D721Med (cell line): ENCODE measurements around the gene FUT8.

Source experiments
- DNase-seq: peaks from one replicate; pipeline ENCODE4 v3.0.0; 2011; ENCODE audit warnings: low spot score; ENCODE audit not compliant: insufficient read length
- FAIRE-seq: peaks from 2 replicates; lab custom pipeline; 2011; peaks lifted over from hg19 to GRCh38; lab: Jason Lieb, UNC
- CTCF ChIP-seq: IDR thresholded peaks from 2 replicates; pipeline ENCODE4 v1.5.1; 2012; ENCODE audit warnings: mild to moderate bottlenecking, control low read depth; ENCODE audit not compliant: insufficient read depth; ENCODE audit errors: missing control alignments

FUT8 gene

GRCh38 chr14:65486863-65487262, 74.3 kb downstream of the FUT8 start:
- TF ChIP-seq CTCF: no peak
- no peak for FAIRE-seq

GRCh38 chr14:65487783-65488494, 75.4 kb downstream of the FUT8 start:
- DNase-seq: no peak
- FAIRE-seq: no peak
- no peak for TF ChIP-seq CTCF

More at GRCh38 chr14:65486863-65487262, 74.3 kb downstream of the FUT8 start:
- no peak for DNase-seq

GRCh38 chr14:65491274-65491673, 78.7 kb downstream of the FUT8 start:
- DNase-seq: no peak
- TF ChIP-seq CTCF: no peak

GRCh38 chr14:65492266-65492665, 79.7 kb downstream of the FUT8 start:
- DNase-seq (no peak), FAIRE-seq (no peak)
- no peak for TF ChIP-seq CTCF

More at GRCh38 chr14:65491274-65491673, 78.7 kb downstream of the FUT8 start:
- no peak for FAIRE-seq

- FAIRE-seq: no peak
- no peak for DNase-seq
Measured at GRCh38 chr14:65495196-65495595, 82.7 kb downstream of the FUT8 start.

GRCh38 chr14:65496178-65496993, 83.9 kb downstream of the FUT8 start:
- no peak for DNase-seq
- no peak for TF ChIP-seq CTCF
- no peak for FAIRE-seq

More at GRCh38 chr14:65495196-65495595, 82.7 kb downstream of the FUT8 start:
- no peak for TF ChIP-seq CTCF
